Activated CD8-positive, alpha-beta memory T cell treated with anti-CD3 and anti-CD28 coated beads, Interleukin-2, amount 50 U/mL, for 4 hours (primary cell): Measurements from ENCODE around the gene INPP5A.
"Not testable (repeated sequence)": the region's sequence is repeated elsewhere in the genome, so short reads cannot be mapped to it uniquely, and the experiment has no call there.

ENCODE experiments used
- DNase-seq: peaks from one replicate; pipeline ENCODE4 v3.0.0-alpha.2; 2020

Gene INPP5A

GRCh38 chr10:132732518-132732917 is 194.9 kb downstream of the INPP5A start:
- no peak for DNase-seq

- DNase-seq, result no peak
Measured at GRCh38 chr10:132733926-132734325, 196.3 kb downstream of the INPP5A start.

GRCh38 chr10:132735341-132735775 is 197.8 kb downstream of the INPP5A start:
- no peak for DNase-seq

GRCh38 chr10:132735923-132736391 is 198.4 kb downstream of the INPP5A start:
- DNase-seq, result no peak

- DNase-seq, result no peak
Measured at GRCh38 chr10:132737390-132738048, 199.9 kb downstream of the INPP5A start.

- DNase-seq, result no peak
Measured at GRCh38 chr10:132738454-132739224, 201.1 kb downstream of the INPP5A start.

- no peak for DNase-seq
Measured at GRCh38 chr10:132739225-132739613, 201.6 kb downstream of the INPP5A start.

- DNase-seq, result no peak
Measured at GRCh38 chr10:132740588-132740987, 203.0 kb downstream of the INPP5A start.

GRCh38 chr10:132742167-132742836 is 204.7 kb downstream of the INPP5A start:
- DNase-seq, result no peak

- no peak for DNase-seq
Measured at GRCh38 chr10:132742837-132743194, 205.2 kb downstream of the INPP5A start.

- DNase-seq, result not testable (repeated sequence)
Measured at GRCh38 chr10:132743196-132743924, 205.8 kb downstream of the INPP5A start.

GRCh38 chr10:132743925-132744490 is 206.4 kb downstream of the INPP5A start:
- no peak for DNase-seq

GRCh38 chr10:132744839-132745238 is 207.3 kb downstream of the INPP5A start:
- no peak for DNase-seq

GRCh38 chr10:132745511-132745910 is 207.9 kb downstream of the INPP5A start:
- DNase-seq, result no peak

- DNase-seq, result no peak
Measured at GRCh38 chr10:132745971-132746370, 208.4 kb downstream of the INPP5A start.

GRCh38 chr10:132746386-132746785 is 208.8 kb downstream of the INPP5A start:
- DNase-seq, result no peak

GRCh38 chr10:132746801-132747625 is 209.4 kb downstream of the INPP5A start:
- DNase-seq, result no peak

GRCh38 chr10:132748135-132748534 is 210.5 kb downstream of the INPP5A start:
- DNase-seq, result no peak

- DNase-seq, result no peak
Measured at GRCh38 chr10:132748545-132749370, 211.2 kb downstream of the INPP5A start.

- no peak for DNase-seq
Measured at GRCh38 chr10:132749371-132749795, 211.8 kb downstream of the INPP5A start.

GRCh38 chr10:132750936-132751335 is 213.3 kb downstream of the INPP5A start:
- no peak for DNase-seq
